ENCODE measurements around the gene C10orf71.

Gene C10orf71

DNA sequence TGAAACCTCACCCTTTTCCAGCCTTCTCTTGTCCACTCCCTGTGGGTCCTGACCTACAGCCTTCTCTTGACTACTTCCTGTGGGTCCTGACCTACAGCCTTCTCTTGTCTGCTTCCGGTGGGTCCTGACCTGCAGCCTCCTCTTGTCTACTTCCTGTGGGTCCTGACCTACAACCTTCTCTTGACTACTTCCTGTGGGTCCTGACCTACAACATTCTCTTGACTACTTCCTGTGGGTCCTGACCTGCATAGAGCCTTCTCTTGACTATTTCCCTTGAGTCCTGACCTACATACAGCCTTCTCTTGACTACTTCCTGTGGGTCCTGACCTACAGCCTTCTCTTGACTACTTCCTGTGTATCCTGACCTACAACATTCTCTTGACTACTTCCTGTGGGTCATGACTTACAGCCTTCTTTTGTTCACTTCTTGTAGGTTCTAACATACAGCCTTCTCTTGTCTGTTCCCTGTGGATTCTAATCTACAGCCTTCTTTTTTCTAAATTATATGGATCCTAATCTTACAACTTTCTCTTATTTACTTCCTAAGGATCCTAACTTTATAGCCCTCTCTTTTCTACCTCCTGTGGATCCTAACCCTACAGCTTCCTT lies 36.5 kb downstream of the C10orf71 start:
- no peak for TF ChIP-seq RAD21 (IDR thresholded peaks at IDR 0.05; ENCODE audit: low read depth)
- TF ChIP-seq, protein P1, sequence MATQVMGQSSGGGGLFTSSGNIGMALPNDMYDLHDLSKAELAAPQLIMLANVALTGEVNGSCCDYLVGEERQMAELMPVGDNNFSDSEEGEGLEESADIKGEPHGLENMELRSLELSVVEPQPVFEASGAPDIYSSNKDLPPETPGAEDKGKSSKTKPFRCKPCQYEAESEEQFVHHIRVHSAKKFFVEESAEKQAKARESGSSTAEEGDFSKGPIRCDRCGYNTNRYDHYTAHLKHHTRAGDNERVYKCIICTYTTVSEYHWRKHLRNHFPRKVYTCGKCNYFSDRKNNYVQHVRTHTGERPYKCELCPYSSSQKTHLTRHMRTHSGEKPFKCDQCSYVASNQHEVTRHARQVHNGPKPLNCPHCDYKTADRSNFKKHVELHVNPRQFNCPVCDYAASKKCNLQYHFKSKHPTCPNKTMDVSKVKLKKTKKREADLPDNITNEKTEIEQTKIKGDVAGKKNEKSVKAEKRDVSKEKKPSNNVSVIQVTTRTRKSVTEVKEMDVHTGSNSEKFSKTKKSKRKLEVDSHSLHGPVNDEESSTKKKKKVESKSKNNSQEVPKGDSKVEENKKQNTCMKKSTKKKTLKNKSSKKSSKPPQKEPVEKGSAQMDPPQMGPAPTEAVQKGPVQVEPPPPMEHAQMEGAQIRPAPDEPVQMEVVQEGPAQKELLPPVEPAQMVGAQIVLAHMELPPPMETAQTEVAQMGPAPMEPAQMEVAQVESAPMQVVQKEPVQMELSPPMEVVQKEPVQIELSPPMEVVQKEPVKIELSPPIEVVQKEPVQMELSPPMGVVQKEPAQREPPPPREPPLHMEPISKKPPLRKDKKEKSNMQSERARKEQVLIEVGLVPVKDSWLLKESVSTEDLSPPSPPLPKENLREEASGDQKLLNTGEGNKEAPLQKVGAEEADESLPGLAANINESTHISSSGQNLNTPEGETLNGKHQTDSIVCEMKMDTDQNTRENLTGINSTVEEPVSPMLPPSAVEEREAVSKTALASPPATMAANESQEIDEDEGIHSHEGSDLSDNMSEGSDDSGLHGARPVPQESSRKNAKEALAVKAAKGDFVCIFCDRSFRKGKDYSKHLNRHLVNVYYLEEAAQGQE (IDR thresholded peaks at IDR 0.05; ENCODE audit: low read depth), result no peak
- TF ChIP-seq FOXM1 (IDR thresholded peaks at IDR 0.05; ENCODE audit: borderline replicate concordance, low read depth), result no peak
- TF ChIP-seq TCF12 (IDR thresholded peaks at IDR 0.05; ENCODE audit: low read depth), result no peak
- TF ChIP-seq, protein P2, sequence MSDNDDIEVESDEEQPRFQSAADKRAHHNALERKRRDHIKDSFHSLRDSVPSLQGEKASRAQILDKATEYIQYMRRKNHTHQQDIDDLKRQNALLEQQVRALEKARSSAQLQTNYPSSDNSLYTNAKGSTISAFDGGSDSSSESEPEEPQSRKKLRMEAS (IDR thresholded peaks at IDR 0.05), result no peak
- TF ChIP-seq TEAD4 (IDR thresholded peaks at IDR 0.05), result no peak
- no peak for TF ChIP-seq ZBTB7A (IDR thresholded peaks at IDR 0.05; ENCODE audit: low read depth)
- TF ChIP-seq NFIC (IDR thresholded peaks at IDR 0.05), result no peak
- no peak for TF ChIP-seq CEBPB (IDR thresholded peaks at IDR 0.05)
- TF ChIP-seq EGR1 (IDR thresholded peaks at IDR 0.05), result no peak
- no peak for TF ChIP-seq EP300 (IDR thresholded peaks at IDR 0.05; ENCODE audit: borderline replicate concordance)
- no peak for TF ChIP-seq CREB1 (IDR thresholded peaks at IDR 0.05; ENCODE audit: low read depth)
- TF ChIP-seq, protein P3, sequence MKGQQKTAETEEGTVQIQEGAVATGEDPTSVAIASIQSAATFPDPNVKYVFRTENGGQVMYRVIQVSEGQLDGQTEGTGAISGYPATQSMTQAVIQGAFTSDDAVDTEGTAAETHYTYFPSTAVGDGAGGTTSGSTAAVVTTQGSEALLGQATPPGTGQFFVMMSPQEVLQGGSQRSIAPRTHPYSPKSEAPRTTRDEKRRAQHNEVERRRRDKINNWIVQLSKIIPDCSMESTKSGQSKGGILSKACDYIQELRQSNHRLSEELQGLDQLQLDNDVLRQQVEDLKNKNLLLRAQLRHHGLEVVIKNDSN (IDR thresholded peaks at IDR 0.05), result no peak
- no peak for TF ChIP-seq YY1 (IDR thresholded peaks at IDR 0.05; ENCODE audit: low read depth)
- no peak for TF ChIP-seq TAF1 (IDR thresholded peaks at IDR 0.05; ENCODE audit: low read depth)

DNA sequence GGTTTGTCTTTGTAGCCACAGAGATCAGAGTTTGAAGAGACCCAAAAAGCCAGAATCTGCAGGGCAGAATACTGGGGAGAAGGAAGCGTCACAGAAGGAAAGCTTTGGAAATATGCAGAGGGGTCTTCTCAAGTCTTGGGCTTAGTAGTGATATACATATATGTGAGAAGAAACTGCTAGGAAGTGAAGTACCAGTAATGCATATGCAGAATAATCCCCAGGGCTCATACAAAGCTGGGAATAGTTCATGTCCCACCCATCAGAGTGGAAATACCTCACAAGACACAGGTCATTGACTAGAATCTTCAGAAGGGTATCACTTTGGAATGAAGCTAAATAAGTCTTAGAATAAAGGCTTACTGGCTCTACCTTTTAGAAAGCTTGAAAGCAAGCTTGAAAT lies 39.6 kb downstream of the C10orf71 start:
- TF ChIP-seq EGR1 (IDR thresholded peaks at IDR 0.05), result no peak
- no peak for TF ChIP-seq RAD21 (IDR thresholded peaks at IDR 0.05; ENCODE audit: low read depth)
- no peak for TF ChIP-seq TEAD4 (IDR thresholded peaks at IDR 0.05)
- TF ChIP-seq TAF1 (IDR thresholded peaks at IDR 0.05; ENCODE audit: low read depth), result no peak
- no peak for TF ChIP-seq CEBPB (IDR thresholded peaks at IDR 0.05)
- TF ChIP-seq, protein P1 (IDR thresholded peaks at IDR 0.05; ENCODE audit: low read depth), result no peak
- TF ChIP-seq TCF12 (IDR thresholded peaks at IDR 0.05; ENCODE audit: low read depth), result no peak
- TF ChIP-seq, protein P3 (IDR thresholded peaks at IDR 0.05), result no peak
- no peak for TF ChIP-seq NFIC (IDR thresholded peaks at IDR 0.05)
- TF ChIP-seq FOXM1 (IDR thresholded peaks at IDR 0.05; ENCODE audit: borderline replicate concordance, low read depth), result no peak
- TF ChIP-seq ZBTB7A (IDR thresholded peaks at IDR 0.05; ENCODE audit: low read depth), result no peak
- TF ChIP-seq EP300 (IDR thresholded peaks at IDR 0.05; ENCODE audit: borderline replicate concordance), result no peak
- TF ChIP-seq, protein P2 (IDR thresholded peaks at IDR 0.05), result no peak
- no peak for TF ChIP-seq YY1 (IDR thresholded peaks at IDR 0.05; ENCODE audit: low read depth)
- TF ChIP-seq CREB1 (IDR thresholded peaks at IDR 0.05; ENCODE audit: low read depth), result no peak

DNA sequence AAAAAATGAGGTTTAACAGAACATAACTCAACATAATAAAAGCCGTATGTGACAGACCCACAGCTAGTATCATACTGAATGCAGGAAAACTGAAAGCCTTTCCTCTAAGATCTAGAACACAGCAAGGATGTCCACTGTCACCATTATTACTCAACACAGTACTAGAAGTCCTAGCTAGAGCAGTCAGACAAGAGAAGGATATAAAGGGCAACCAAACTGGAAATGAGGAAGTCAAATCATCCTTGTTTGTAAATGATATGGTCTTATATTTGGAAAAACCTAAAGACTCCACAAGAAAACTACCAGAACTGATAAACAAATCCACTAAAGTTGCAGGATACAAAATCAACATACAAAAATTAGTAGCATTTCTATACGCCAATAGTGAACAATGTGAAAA lies 45.9 kb downstream of the C10orf71 start:
- TF ChIP-seq, protein P1 (IDR thresholded peaks at IDR 0.05; ENCODE audit: low read depth), result no peak
- TF ChIP-seq CEBPB (IDR thresholded peaks at IDR 0.05), result no peak
- TF ChIP-seq TCF12 (IDR thresholded peaks at IDR 0.05; ENCODE audit: low read depth), result no peak
- no peak for TF ChIP-seq YY1 (IDR thresholded peaks at IDR 0.05; ENCODE audit: low read depth)
- TF ChIP-seq ZBTB7A (IDR thresholded peaks at IDR 0.05; ENCODE audit: low read depth), result no peak

DNA sequence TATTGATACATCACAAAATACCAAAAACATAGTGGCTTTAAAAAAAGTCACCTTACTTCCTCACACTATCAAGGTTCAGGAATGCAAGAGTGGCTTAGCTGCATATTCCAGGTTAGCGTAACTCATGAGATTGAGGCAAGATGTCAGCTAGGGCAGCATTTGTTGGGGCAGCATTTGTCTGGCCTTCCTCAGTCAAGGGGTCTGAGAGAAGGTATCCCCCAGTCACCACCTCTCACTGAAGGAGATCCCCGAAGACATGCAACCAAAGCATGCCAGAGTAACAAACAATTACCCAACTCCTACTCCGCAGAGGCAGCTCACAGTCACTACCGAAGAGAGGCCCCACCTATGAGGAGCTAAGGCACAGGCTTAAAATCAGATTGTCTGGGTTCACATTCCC lies 48.4 kb downstream of the C10orf71 start:
- TF ChIP-seq, protein P3 (IDR thresholded peaks at IDR 0.05), result no peak
